Motor neuron (in vitro differentiated cells): ENCODE results near the gene HHLA2. TPM values are rescaled to one million over a fixed set of nuclear protein-coding genes. Genes with fewer than 3 reads are reported as not detected.
A peak's percentile ranks its signal among the peaks of the same experiment; 100 is the strongest.

Source experiments
- ATAC-seq, 8 experiments: fragments of 200-7000 bp; cut with Tn5 transposase; replicated peaks in 6 of 8; 2 replicates each; pipeline ENCODE4 v1.8.0; 2021; ENCODE audit warnings: mild to moderate bottlenecking in 8 of 8, moderate library complexity in 8 of 8
- H3K27ac ChIP-seq, 2 donors: fragments of 250-450 bp; sonication (Bioruptor Pico); 2 replicates each; pipeline ENCODE4 v1.9.0; 2021; ENCODE audit warnings: antibody characterized with exemption in 2 of 2, mild to moderate bottlenecking in 2 of 2, moderate library complexity in 1 of 2
- H3K4me1 ChIP-seq, 2 donors: fragments of 250-450 bp; sonication (Bioruptor Pico); replicated peaks in 1 of 2; 2 replicates each; pipeline ENCODE4 v1.6.1; 2021; ENCODE audit warnings: antibody characterized with exemption in 2 of 2, mild to moderate bottlenecking in 2 of 2, moderate library complexity in 1 of 2
- H3K4me3 ChIP-seq, 5 donors: fragments of 250-450 bp; sonication (Bioruptor Pico); 2 replicates each; pipeline ENCODE4 v1.9.0; 2021; ENCODE audit warnings: antibody characterized with exemption in 5 of 5, mild to moderate bottlenecking in 5 of 5, moderate library complexity in 4 of 5
- WGBS, 10 experiments: fragments of 450-650 bp; shearing (Covaris generic); methylation state at CpG; one replicate each; pipeline ENCODE4 v1.0.0; 2022; 5-methylcytosine and 5-hydroxymethylcytosine counted together
- in situ Hi-C, 9 experiments: fragments of 400-800 bp; cut with MboI; loops; one replicate each; pipeline ENCODE4 v1.15.0; 2021; ENCODE audit warnings: low sequenced_read_pairs in 9 of 9, low pct_unique_long_range_greater_than_20kb in 2 of 9; ENCODE audit not compliant: unreplicated experiment in 9 of 9
- total RNA-seq, 8 experiments: library from RNA; unstranded; fragments of 300-600 nt; gene quantifications; 2 replicates each; pipeline versions ENCODE4 v1.2.3 to v1.2.4, GENCODE V29; 2022

The HHLA2 gene
- total RNA-seq, 8 experiments from 2014 or later: 0.09 to 0.57 (median 0.22) TPM; not detected in 2

DNA sequence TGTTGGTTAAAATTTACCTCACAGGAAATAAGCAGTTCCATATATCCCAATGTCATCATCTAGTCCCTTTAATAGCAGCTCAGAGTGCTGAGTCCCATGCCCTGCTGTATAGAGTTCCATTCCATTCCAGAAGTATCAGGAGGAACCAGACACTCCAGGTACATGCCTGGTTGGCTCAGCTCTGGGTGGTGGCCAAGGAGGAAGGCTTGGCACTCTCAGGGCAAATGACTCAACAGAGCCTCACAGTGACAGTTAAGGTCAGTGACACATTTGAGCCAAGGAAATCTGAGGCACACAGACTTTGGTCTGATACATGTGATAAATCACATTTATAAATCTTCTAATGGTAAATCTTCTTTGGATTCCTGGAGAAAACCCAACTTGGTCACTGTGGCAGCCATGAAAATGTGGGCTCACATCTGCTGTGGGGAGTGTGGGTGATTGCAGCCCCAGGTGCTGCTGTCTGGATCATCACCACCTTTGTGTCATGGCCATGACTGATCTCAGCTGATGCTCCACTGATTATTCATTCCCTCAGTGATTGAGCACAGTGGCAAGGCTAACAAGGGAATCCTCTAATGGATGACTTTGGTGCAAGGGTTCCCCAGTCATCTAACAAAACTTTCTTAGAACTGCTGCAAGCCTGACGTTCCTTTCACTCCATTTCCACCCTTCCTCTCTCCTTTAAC lies 9.3 kb downstream of the HHLA2 start:
- in situ Hi-C loops: no loop called here
- WGBS, 10 experiments: 29 to 80% (median 60%) methylated on average over 1 of the region's 1 CpG; no CpG with 5 or more reads in 6 of the 10 experiments
- no peak overlapping the region for H3K4me3 ChIP-seq
- no peaks in the 10 kb centered on the region for H3K4me1 ChIP-seq
- no peak for ATAC-seq
- H3K27ac ChIP-seq: no peak overlapping the region

DNA sequence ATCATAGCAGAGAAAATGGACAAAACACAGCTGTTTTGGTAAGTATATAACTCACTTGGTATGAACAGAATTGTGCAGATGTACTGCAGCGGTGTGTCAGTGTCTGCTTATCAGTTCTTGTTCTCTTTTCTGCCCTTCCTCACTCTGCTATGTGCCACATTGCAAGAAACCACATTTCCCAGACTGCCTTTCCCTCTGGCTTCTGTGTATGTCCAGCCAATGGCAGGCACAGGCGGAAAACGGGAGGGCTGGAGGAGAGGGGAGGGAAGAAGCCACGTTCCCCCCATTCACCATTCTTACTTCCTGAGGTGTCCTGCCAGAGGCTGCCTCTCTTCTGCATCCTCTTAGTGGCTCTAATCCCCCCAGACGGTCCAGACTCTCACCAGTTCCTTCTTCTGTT lies 15.4 kb downstream of the HHLA2 start:
- in situ Hi-C loops: no loop called here
- Histone ChIP-seq H3K4me1 (no peaks in the 10 kb centered on the region), H3K4me3 (no peak overlapping the region), H3K27ac (no peak overlapping the region)
- ATAC-seq: no peak
- whole genome bisulfite sequencing, 10 experiments: 0 to 90% (median 75%) methylated on average over 1 to 5 of the region's 5 CpGs; no CpG with 5 or more reads in 3 of the 10 experiments

DNA sequence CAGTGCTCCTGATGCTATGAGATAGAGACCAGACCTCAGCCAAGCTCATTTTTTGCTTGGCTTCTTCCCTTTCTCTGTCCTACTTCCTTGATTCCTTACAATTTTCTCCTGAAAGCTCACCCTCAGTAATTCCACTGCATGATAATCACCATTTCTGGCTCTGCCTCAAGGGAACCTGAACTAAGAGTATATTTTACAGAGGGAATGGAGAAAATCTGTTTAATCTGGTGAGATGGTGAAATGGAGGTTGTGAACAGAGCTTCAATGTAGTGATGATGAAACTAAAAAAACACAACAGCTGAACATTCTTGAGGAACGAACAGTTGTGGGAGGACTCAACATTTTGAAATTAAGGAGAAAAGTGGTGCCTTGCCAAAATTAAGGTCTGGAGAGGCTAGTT lies 16.3 kb downstream of the HHLA2 start:
- no peak overlapping the region for H3K4me3 ChIP-seq
- no peaks in the 10 kb centered on the region for H3K4me1 ChIP-seq
- no peak for ATAC-seq
- H3K27ac ChIP-seq: no peak overlapping the region
- WGBS, 10 experiments: 0 to 100% (median 36%) methylated on average over 1 of the region's 1 CpG; no CpG with 5 or more reads in 2 of the 10 experiments
- in situ Hi-C loops: no loop called here

DNA sequence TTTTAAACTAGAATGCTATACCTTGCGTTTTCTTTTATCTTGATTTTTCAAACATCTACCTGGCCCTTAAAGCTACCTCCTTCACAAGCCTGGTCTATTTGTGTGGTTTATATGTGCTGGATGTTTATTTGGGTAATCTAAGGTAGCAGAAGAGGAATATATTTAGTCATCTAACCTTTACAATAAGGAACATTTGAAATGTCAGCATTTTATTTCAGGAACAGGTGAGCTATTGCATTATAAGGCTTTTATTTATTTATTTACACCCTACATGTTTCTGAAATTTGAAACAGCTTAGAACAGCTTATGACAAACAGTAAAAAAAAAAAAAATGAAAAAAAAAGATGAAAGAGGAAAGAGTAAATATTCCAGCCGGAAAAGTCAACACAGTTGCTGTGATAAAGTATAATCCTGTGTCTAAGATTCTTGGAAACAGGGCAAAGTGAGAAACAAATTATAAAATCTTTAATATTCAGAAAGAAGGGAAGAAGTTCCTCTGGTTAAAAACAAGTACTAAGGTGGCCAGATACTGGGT lies 19.5 kb downstream of the HHLA2 start:
- WGBS, 10 experiments: 55 to 100% (median 92%) methylated on average over 1 to 2 of the region's 2 CpGs
- in situ Hi-C loops: no loop called here
- no peak overlapping the region for H3K27ac ChIP-seq
- H3K4me1 ChIP-seq: no peaks in the 10 kb centered on the region
- no peak overlapping the region for H3K4me3 ChIP-seq
- no peak for ATAC-seq

DNA sequence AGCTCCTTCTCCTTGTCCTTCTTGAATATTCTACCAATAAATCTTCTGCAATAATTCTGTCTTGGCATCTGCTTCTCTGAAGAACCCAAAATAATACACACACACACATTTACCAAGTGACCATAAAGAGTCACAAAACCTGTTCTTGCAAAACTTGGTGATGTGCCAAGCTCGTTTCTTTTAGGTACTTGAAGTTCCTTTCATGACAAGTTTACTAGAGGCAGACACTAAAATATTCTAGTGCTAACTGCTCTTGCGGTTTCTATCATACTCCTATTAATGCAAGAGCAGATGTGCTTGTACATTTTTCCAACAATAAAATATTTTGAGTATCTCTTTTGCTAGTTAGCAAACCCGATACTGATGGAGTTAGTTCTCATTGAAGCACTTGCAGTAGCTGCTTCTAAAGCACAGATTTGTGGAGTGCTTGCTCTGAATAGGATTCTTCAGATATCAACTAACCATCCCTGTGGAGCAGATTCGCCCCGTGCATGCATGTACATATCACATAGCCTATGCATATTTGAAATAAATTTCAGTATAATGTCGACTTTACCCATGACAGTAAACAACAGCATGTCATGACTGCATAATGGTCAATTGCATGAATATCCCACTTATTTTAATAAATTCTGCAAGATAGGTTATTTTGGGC lies 23.2 kb downstream of the HHLA2 start:
- peak in 2 of 8 experiments; percentile 37 to 50 for ATAC-seq
- Histone ChIP-seq H3K4me3 (no peak overlapping the region), H3K27ac (no peak overlapping the region), H3K4me1 (no peaks in the 10 kb centered on the region)
- in situ Hi-C loops: no loop called here
- 8 to 93% (median 80%) methylated on average over 1 to 6 of the region's 6 CpGs for WGBS, 10 experiments

DNA sequence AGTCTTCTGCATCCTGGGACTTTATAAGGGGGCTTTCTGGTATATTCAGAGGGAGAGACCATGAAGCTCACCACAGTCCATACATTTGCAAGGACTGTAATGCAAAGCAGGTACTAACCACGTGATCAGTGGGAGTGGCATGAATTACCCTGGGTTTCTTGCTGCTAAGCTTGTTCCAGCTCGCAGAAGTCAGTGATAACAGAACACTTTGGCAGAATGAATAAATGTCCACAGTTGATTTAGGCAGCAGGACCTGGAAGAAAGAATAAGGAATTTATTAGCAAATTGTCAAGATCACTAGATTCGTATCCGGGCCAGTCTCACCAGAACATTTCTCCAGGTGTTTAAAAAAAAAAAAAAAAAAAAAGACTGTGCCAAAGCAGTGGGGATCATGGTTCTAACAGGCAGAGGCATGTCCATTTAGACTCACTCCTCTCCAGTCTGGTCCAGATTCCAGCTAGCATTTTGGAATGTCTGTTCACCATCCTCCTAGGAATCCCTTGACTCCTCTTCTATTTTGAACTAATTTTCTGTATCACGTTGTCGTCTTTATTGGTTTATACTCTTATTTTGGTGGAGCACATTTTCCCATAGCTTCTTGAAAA lies 24.5 kb downstream of the HHLA2 start:
- in situ Hi-C loops: no loop called here
- ATAC-seq: no peak
- 24 to 100% (median 81%) methylated on average over 2 to 6 of the region's 6 CpGs for WGBS, 10 experiments
- no peaks in the 10 kb centered on the region for H3K4me1 ChIP-seq
- no peak overlapping the region for H3K4me3 ChIP-seq
- H3K27ac ChIP-seq: no peak overlapping the region

DNA sequence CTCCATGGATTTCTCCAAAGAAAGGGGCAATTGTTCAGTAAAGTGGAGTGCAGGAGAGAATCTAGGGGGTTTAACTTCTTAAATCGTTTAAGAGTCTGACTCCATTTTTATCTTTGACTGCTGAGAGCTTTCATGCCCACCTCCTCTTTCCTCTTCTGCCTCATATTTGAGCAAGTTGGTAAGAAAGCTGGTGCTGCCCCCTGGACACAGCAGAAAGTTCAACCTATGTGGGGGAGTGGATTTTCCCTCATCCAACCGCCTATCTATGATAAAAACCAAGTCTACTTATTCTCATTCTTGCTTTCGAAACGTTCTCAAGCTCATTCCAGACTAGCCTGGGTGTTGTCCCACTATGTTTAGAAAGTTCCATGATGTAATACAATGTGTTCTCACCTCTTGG lies 26.0 kb downstream of the HHLA2 start:
- Histone ChIP-seq H3K4me1 (no peaks in the 10 kb centered on the region), H3K27ac (no peak overlapping the region), H3K4me3 (no peak overlapping the region)
- in situ Hi-C loops: no loop called here
- no peak for ATAC-seq
- WGBS, 10 experiments: 40 to 100% (median 85%) methylated on average over 1 to 4 of the region's 4 CpGs; no CpG with 5 or more reads in 1 of the 10 experiments

DNA sequence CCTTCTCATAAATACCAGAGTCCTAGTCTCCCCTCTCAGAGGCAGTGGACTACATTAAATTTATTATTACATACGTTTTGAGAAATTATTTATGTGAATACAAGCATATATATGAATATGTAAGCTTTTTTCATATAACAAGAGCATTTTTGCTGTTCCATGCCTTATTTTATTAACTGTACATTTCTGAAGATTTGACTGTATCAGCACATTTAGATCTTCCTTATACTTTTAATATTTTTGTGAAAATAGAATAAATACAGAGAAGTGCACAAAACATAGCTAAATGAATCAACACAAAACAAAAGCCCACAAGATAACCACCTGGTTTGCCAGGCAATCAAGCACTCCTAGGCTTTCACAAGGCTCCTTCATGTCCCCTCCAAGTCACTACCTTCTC lies 27.8 kb downstream of the HHLA2 start:
- Histone ChIP-seq H3K27ac (no peak overlapping the region), H3K4me3 (no peak overlapping the region), H3K4me1 (no peaks in the 10 kb centered on the region)
- WGBS, 10 experiments: 17 to 80% (median 35%) methylated on average over 1 of the region's 1 CpG; no CpG with 5 or more reads in 2 of the 10 experiments
- no peak for ATAC-seq
- in situ Hi-C loops: no loop called here

DNA sequence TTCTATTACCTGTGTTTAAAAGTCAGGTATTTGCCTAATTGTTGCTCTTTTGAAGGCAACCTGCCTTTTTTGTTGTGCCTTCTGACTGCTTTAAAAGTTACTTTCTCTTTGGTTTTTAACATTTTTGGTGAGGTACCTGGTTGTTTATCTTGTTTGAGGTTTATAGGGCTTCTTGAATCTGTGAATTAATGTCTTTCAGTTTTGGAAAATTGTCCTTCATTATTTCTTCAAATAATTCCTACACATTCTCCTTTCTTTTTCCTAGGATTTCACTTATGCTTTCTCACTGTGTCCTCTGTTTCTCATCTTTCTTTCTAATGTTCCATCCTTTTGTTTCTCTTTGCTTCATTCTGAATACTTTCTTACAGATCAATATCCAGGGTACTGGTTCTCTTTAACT lies 30.8 kb downstream of the HHLA2 start:
- no peak for ATAC-seq
- in situ Hi-C loops: no loop called here
- no peaks in the 10 kb centered on the region for H3K4me1 ChIP-seq
- no peak overlapping the region for H3K4me3 ChIP-seq
- no peak overlapping the region for H3K27ac ChIP-seq

DNA sequence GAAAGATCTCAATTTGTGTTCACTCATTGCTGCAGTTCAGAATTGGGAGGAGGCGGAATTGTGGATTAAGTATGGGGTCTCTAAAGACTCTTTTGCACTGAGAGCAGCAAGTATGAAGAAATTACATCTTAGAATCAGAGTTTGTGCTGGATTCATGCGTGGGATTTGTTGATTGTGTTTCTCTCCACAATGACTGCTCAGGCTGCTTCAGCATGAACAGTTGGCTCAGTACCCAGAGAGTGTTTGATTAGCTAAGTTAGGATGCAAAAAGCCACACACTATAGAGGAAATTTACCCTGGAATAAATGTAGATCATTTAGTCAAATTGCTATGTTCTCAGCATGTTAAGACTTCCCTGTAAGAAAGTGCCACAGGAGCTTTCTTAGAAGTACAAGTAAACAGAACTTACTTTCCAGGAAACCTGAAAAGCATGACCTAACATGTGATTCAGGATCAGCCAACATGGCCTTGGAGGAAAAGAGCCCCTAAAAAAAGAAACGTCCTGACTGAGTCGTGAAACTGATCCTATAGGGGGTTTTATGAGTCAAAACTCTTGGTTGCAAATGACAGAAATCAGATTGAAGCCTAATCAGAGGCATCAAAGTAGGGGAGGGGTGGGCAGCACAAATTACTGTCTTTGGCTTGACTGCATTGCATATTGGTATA lies 32.6 kb downstream of the HHLA2 start:
- no peak for ATAC-seq
- WGBS, 10 experiments: 17 to 96% (median 78%) methylated on average over 2 to 4 of the region's 4 CpGs
- Histone ChIP-seq H3K4me1 (no peaks in the 10 kb centered on the region), H3K27ac (no peak overlapping the region), H3K4me3 (no peak overlapping the region)
- in situ Hi-C loops: no loop called here

DNA sequence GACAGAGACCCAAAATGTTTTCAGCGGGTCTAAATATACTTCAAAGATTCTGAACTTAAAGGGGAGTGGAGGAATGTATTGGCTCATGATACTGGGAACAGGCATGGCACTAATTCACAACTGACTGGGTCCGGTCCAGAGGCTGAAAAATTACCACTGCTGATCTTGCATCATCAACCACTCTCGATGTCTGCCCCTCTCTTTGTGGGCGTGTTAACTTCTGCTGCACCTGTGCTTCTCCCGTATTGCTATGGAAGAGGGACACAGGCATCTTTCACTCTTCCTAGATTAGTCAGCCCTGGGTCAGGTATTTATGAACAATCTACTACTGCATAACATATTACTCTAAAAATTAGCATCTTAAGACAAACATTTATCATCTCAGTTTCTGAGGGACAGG lies 33.2 kb downstream of the HHLA2 start:
- peak in 1 of 8 experiments; percentile 34 for ATAC-seq
- Histone ChIP-seq H3K27ac (no peak overlapping the region), H3K4me3 (no peak overlapping the region), H3K4me1 (no peaks in the 10 kb centered on the region)
- WGBS, 10 experiments: 0 to 100% (median 66%) methylated on average over 1 to 5 of the region's 5 CpGs; no CpG with 5 or more reads in 2 of the 10 experiments
- in situ Hi-C loops: no loop called here

DNA sequence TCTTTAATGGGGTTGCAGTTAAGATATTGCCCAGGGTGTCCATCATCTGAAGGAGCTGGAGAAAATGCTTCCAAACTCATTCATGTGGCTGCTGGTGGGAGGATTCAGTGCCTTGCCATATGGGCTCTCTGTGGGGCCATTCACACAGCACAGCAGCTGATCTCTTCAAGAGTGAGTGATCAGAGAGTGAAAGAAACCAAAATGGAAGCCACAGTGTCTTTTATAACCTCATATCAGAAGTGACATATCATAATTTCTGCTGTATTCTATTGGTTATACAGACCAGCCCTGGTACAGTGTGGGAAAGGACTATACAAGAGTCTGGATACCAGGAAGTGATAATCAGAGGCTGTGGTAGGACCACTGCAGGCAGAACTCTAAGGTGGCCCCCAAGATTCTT lies 33.6 kb downstream of the HHLA2 start:
- no peak overlapping the region for H3K4me3 ChIP-seq
- no peaks in the 10 kb centered on the region for H3K4me1 ChIP-seq
- in situ Hi-C loops: no loop called here
- no peak for ATAC-seq
- no peak overlapping the region for H3K27ac ChIP-seq

DNA sequence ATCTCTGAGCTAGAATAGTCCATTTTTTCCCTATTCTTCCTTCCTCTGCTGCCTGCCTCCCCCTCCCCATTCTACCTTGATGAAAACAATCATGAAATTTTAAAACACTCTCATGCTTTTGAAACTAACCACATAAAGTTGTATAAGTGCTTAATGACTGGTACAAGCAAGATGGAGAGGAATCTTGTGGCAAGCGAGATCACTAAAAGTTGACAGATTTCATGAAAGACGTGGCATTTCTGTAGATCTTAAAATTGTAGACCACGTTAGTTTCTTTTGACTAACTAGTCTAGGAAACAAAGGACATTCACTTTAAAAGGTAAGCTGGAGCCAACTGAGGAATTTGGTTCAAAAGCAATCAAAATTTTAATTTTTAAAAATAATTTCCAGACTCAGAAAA lies 35.4 kb downstream of the HHLA2 start:
- Histone ChIP-seq H3K27ac (no peak overlapping the region), H3K4me3 (no peak overlapping the region), H3K4me1 (no peaks in the 10 kb centered on the region)
- no peak for ATAC-seq
- in situ Hi-C loops: no loop called here
- WGBS, 10 experiments: 60 to 100% (median 93%) methylated on average over 1 to 3 of the region's 3 CpGs; no CpG with 5 or more reads in 2 of the 10 experiments
